Fibroblast of skin of left quadriceps (primary cell): Measurements from ENCODE around the gene VEZT.
"Not testable (repeated sequence)": the region's sequence is repeated elsewhere in the genome, so short reads cannot be mapped to it uniquely, and the experiment has no call there.

Experiments used
- DNase-seq, 2 experiments: peaks; one replicate each; pipeline ENCODE4 v3.0.0-alpha.2; 2013; ENCODE audit warnings: low read depth in 2 of 2

Gene VEZT

GRCh38 chr12:95257541-95257940, 39.9 kb downstream of the VEZT start:
- no peak for DNase-seq

GRCh38 chr12:95258151-95258550, 40.5 kb downstream of the VEZT start:
- no peak for DNase-seq

DNA sequence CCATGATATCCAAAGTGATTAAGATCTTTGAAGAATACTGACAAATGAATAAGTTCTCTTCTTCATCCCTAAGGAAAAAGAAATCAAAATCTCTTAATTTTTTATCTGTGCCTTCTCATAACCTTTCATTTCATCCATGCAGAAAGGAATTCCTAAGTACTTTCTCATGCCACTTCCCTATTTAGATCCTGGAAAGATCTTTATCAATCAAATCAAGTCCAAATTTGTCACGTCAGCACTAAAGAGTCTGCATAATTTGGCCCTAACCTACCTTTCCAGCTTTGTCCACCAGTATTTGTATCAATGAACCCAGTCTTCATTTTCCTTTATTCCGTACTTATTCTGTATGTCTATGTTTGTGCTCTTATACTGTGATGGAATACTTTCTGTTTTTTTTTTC, 41.2 kb downstream of the VEZT start:
- no peak for DNase-seq

GRCh38 chr12:95259368-95259767, 41.8 kb downstream of the VEZT start:
- DNase-seq = no peak

DNA sequence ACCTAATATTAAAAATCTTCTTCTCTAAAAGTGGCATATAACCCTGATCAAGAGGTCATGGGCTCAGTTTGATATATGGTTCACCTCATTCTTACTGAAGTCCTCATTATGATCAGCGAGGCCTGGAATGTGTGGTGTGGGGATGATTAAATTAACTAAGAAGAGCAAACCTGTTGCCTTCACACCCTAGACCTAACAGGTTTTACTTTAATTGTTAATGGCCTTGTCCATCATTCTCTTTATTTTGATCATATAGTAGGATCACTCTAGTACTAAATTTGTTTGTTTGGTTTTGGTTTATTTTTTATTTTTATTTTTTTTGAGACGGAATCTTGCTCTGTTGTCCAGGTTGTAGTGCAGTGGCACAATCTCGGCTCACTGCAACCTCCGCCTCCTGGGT, 43.5 kb downstream of the VEZT start:
- no peak for DNase-seq

- no peak for DNase-seq
These were observed 45.2 kb downstream of the VEZT start for GRCh38 chr12:95262808-95263207.

DNA sequence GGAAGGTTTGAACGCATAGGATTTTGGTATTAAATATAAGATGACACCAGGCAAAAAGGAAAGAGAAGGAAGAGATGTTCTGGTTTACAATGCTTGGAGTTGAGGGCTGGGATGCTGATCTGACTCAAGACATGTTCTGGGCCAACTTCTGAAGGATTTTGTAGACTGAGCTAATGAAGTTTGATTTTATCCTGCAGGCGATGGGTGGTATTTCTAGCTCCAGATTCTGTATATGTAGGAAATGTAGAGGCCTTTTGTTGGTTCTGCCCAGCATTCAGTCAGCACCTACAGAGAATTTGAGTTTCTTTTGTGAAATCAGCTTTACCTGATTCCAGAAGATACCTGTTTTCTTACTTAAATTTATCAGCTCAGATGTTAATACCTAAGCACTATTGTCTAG, 48.2 kb downstream of the VEZT start:
- no peak for DNase-seq

DNA sequence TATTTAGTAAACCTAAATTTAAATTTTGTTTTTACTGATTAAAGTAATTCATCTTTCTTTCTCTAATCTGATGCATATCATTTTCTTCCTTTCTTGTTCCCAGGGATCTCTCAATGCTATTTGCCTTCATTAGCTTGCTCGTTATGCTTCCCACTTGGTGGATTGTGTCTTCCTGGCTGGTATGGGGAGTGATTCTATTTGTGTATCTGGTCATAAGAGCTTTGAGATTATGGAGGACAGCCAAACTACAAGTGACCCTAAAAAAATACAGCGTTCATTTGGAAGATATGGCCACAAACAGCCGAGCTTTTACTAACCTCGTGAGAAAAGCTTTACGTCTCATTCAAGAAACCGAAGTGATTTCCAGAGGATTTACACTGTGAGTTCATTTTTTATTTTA, 48.6 kb downstream of the VEZT start:
- DNase-seq = no peak

DNA sequence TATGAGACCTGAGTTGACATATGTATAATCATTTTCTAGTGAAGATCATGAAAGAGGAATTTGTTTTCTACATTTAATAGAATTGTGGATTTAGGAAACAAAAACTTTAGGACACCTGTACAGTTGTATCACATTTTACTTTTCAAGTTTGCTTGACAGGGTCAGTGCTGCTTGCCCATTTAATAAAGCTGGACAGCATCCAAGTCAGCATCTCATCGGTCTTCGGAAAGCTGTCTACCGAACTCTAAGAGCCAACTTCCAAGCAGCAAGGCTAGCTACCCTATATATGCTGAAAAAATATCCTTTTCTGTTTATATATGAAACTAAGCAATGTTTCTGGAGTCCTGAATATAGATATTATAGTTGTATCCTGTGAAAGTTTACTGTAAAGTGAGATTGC, 52.3 kb downstream of the VEZT start:
- DNase-seq = no peak

GRCh38 chr12:95271465-95271864, 53.9 kb downstream of the VEZT start:
- DNase-seq = no peak

DNA sequence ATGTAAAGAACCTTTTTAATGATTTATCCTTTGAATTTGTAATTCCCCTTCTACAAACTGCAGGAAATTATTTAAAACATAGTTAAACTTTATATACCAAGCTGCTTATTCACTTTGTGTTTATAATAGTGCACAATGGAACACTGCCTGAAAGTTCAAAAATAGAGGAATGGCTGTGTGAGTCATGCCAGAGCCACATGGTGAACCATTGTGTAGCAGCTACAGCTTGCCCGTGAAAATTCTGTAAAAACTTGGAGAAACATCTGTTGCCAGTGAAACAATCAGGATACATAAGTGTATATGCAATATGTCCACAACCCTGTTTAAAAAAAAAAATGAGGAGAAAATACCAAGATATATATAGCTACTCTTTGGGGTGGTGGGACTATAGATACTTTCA, 59.5 kb downstream of the VEZT start:
- DNase-seq = peak; percentile 88 to 89

DNA sequence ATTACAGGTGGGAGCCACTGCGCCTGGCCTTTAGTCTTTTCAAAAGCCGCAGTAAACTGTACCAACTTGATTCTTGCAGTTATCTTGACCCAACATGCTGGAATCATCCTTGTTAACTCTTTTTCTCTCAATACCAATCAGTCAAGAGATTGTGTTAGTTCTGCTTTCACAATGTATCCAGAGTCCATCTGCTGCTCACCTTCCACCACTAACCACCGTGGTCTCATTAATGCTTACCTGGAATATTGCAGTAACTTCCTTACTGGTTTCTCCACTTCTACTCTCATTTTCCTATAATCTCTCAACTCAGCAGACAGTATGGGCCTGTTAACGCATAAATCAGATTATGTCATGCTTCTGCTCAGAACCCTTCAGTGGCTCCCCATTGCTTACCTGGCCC, 62.2 kb downstream of the VEZT start:
- DNase-seq = no peak

GRCh38 chr12:95282266-95282665, 64.7 kb downstream of the VEZT start:
- DNase-seq = no peak

- no peak for DNase-seq
These were observed 65.8 kb downstream of the VEZT start for GRCh38 chr12:95283371-95283770.

- no peak for DNase-seq
These were observed 69.1 kb downstream of the VEZT start for GRCh38 chr12:95286713-95287112.

DNA sequence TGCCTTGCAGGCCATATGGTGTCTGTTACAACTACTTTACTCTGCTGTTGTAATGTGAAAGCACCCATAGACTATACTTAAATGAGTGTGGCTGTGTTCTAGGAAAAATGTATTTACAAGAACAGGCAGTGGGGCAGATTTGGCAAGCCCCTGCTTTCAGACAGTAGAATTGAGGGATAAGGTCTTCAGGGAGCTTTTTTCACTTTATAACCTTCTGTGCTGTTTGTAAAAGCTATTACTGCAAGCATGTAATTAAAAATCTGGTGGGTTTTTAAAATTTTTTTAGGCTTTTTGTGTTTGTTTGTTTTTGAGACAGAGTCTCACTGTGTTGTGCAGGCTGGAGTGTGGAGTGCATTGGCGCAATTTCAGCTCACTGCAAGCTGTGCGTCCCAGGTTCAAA, 73.9 kb downstream of the VEZT start:
- no peak for DNase-seq

GRCh38 chr12:95298916-95299315, 81.3 kb downstream of the VEZT start:
- DNase-seq = no peak

DNA sequence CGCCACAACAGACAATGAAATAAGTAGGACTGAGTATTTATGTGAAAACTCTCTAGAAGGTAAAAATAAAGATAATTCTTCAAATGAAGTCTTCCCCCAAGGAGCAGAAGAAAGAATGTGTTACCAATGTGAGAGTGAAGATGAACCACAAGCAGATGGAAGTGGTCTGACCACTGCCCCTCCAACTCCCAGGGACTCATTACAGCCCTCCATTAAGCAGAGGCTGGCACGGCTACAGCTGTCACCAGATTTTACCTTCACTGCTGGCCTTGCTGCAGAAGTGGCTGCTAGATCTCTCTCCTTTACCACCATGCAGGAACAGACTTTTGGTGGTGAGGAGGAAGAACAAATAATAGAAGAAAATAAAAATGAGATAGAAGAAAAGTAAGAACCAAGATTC, 82.7 kb downstream of the VEZT start:
- DNase-seq = no peak

GRCh38 chr12:95303476-95303875, 85.9 kb downstream of the VEZT start:
- no peak for DNase-seq

DNA sequence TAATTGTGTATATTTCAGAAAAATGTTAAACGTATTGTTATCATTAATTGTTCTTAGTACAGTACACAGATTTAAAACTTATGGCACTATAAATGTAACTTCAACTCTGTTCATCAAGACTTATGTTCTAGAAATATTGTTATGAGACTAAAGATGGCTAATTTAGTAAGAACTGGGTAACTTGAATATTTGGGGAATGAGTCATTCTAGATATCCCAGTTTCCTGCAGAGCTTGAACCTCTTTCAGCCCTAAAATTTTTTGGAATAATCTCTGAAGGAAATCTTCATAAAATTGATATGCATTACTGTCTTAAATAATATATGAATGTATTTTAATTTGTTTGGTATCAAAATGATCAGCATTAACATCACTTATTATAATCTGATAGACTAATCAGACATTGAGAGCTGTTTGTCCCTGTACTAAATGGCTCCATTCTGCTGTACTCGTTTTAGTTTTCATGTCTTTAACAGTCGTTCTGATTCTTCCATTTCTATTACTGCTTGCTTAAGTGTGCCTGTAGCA, 87.1 kb downstream of the VEZT start:
- DNase-seq = peak in 1 of 2 experiments; percentile 28

DNA sequence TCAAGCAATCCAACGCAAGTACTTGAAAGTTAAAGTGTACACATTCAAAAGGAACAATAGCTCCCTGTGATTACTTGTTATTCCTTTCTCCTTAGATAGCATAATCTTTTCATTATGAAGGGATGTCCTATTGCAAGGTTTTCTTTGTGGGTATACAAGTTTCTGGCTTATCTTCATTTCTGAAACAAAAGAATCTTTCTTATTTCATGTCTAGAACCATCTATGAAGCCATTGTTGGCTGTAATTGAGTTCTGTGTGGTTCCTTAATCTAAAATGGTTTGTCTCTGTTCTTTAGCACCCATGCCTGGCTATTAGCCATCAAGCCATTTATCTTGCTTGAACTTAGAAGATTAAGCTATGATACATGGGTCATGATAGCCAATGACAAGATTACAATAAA, 95.0 kb downstream of the VEZT start:
- no peak for DNase-seq

- not testable (repeated sequence) for DNase-seq
These were observed 97.1 kb downstream of the VEZT start for GRCh38 chr12:95314756-95315155.

GRCh38 chr12:95316798-95317197, 99.2 kb downstream of the VEZT start:
- no peak for DNase-seq

- DNase-seq = peak; percentile 81 to 83
These were observed 100.5 kb downstream of the VEZT start for GRCh38 chr12:95318071-95318545.
